Transverse colon (tissue), 4 donors: ENCODE data around the gene SRPK2. TPM values are rescaled to one million over a fixed set of nuclear protein-coding genes. Genes with fewer than 3 reads are reported as not detected.

Experiments
- DNase-seq: peaks from one replicate; pipeline ENCODE4 v3.0.0-alpha.2; 2019
- H3K27ac ChIP-seq, 4 donors: fragments of 200-600 bp; sonication (generic); 2 replicates each; pipeline ENCODE4 v1.5.1; 2016 to 2018; ENCODE audit warnings: inconsistent platforms in 4 of 4
- H3K27me3 ChIP-seq: fragments of 200-600 bp; sonication (generic); 2 replicates; pipeline ENCODE4 v1.5.1; 2017; ENCODE audit warnings: inconsistent platforms
- H3K36me3 ChIP-seq, 4 donors: fragments of 200-600 bp; sonication (generic); 2 replicates each; pipeline ENCODE4 v1.5.1; 2017 to 2019; ENCODE audit warnings: inconsistent platforms in 4 of 4
- H3K4me1 ChIP-seq, 4 donors: fragments of 200-600 bp; sonication (generic); 2 replicates each; pipeline ENCODE4 v1.5.1; 2017 to 2020; ENCODE audit warnings: inconsistent platforms in 4 of 4
- H3K4me3 ChIP-seq, 4 donors: fragments of 200-600 bp; sonication (generic); 1 replicate in 1 of 4; 2 replicates in 3 of 4; pipeline versions ENCODE4 v1.5.1 to v1.6.1; 2017 to 2019; ENCODE audit warnings: inconsistent platforms in 4 of 4
- H3K9me3 ChIP-seq, 2 donors: fragments of 200-600 bp; sonication (generic); 2 replicates each; pipeline ENCODE4 v1.5.1; 2017 to 2019; ENCODE audit warnings: inconsistent platforms in 2 of 2
- EP300 ChIP-seq: sonication (generic); formaldehyde crosslinking; IDR thresholded peaks from one replicate; pipeline ENCODE4 v1.6.1; 2017; ENCODE audit warnings: antibody characterized with exemption, low read depth
- POLR2A ChIP-seq: fragments of 450-650 bp; IDR thresholded peaks from one replicate; pipeline ENCODE4 v1.6.1; 2016; ENCODE audit warnings: antibody characterized with exemption, mild to moderate bottlenecking, moderate library complexity
- POLR2AphosphoS5 ChIP-seq, 3 donors: sonication (generic); formaldehyde crosslinking; IDR thresholded peaks; one replicate each; pipeline ENCODE4 v1.6.1; 2016; ENCODE audit warnings: antibody characterized with exemption in 3 of 3
- WGBS, 2 donors: methylation state at CpG; one replicate each; pipeline ENCODE4 v1.1.5; 2018; ENCODE audit warnings: low coverage in 1 of 2; 5-methylcytosine and 5-hydroxymethylcytosine counted together
- in situ Hi-C, 4 donors: fragments of 200-750 bp; cut with MboI; loops; one replicate each; pipeline versions ENCODE4 v1.15.0 to v1.15.1; 2017; ENCODE audit warnings: low sequenced_read_pairs in 3 of 4, low pct_ligation_motif_present in 1 of 4, low pct_unique_long_range_greater_than_20kb in 1 of 4
- intact Hi-C: fragments of 100-400 bp; cut with DNase I; formaldehyde crosslinking; loops from one replicate; pipeline ENCODE4 v1.15.1; 2023; ENCODE audit warnings: low total_unique reads
- total RNA-seq, 4 donors: library from RNA; depleted of rRNA; stranded (reverse); fragments of >200 nt; gene quantifications; one replicate each; pipeline ENCODE4 v1.1.0, GENCODE V29; 2016
- TF ChIP-seq, protein P1 (sequence below), 5 experiments: fragments of 200-600 bp in 3 of 5; fragments of 450-650 bp in 2 of 5; sonication (generic) in 3 of 5; IDR thresholded peaks; 1 replicate in 2 of 5; 2 replicates in 3 of 5; pipeline ENCODE4 v1.5.1; 2016 to 2017; ENCODE audit warnings: antibody characterized with exemption in 5 of 5, inconsistent platforms in 3 of 5, mild to moderate bottlenecking in 2 of 5, moderate library complexity in 1 of 5

Gene SRPK2
- total RNA-seq, 4 donors from 2014 or later: 18.3 to 93.1 (median 43.8) TPM

GRCh38 chr7:105136221-105136620 is 252.5 kb downstream of the SRPK2 start:
- peaks cover 0 to 11% (median 0%) of the 10 kb centered on the region in 4 donors for H3K36me3 ChIP-seq
- 83 to 88% methylated on average over 1 to 3 of the region's 3 CpGs for WGBS, 2 donors
- in situ Hi-C loops: no loop called here

DNA sequence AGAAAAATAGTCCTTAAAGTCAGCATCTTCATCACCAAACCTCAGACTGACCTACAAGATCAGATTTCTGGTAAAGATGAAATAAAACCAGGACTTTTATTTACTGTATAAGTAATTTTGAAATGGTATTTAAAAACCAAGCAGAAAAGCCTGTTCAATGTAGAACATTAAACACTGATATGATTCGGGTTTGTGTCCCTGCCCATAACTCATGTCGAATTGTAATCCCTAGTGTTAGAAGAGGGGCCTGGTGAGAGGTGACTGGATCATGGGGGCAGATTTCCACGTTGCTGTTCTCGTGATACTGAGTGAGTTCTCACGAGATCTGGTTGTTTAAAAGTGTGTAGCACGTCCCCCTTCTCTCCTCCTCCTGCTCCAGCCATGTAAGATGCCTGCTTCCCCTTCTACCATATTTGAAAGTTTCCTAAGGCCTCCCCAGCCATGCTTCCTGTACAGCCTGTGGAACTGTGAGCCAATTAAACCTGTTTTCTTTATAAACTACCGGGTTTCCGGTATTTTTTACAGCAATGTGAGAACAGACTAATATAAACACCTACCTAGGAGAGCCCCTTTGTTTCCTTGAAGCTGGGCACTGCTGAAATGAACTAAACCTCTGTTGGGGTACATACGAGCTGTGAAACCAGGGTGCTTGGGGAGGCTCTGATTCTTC is 254.6 kb downstream of the SRPK2 start:
- DNase-seq: no peak
- H3K27ac ChIP-seq: no peak overlapping the region
- no peak overlapping the region for H3K4me3 ChIP-seq
- intact Hi-C loops (loop anchor here (2.0 kb wide), 1 partner anchor 67 kb away; no protein-coding TSS in a partner anchor), in situ Hi-C loops (no loop called here)
- TF ChIP-seq, protein P1, sequence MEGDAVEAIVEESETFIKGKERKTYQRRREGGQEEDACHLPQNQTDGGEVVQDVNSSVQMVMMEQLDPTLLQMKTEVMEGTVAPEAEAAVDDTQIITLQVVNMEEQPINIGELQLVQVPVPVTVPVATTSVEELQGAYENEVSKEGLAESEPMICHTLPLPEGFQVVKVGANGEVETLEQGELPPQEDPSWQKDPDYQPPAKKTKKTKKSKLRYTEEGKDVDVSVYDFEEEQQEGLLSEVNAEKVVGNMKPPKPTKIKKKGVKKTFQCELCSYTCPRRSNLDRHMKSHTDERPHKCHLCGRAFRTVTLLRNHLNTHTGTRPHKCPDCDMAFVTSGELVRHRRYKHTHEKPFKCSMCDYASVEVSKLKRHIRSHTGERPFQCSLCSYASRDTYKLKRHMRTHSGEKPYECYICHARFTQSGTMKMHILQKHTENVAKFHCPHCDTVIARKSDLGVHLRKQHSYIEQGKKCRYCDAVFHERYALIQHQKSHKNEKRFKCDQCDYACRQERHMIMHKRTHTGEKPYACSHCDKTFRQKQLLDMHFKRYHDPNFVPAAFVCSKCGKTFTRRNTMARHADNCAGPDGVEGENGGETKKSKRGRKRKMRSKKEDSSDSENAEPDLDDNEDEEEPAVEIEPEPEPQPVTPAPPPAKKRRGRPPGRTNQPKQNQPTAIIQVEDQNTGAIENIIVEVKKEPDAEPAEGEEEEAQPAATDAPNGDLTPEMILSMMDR (IDR thresholded peaks at IDR 0.05): no peak
- TF ChIP-seq POLR2AphosphoS5 (IDR thresholded peaks at IDR 0.05) (no peak), EP300 (no peak), POLR2A (no peak)
- WGBS, 2 donors: 83 to 85% methylated on average over 1 to 9 of the region's 9 CpGs
- H3K9me3 ChIP-seq: no peaks in the 10 kb centered on the region
- H3K27me3 ChIP-seq: no peaks in the 10 kb centered on the region
- H3K4me1 ChIP-seq: no peaks in the 10 kb centered on the region
- H3K36me3 ChIP-seq: peaks cover 0 to 7% (median 0%) of the 10 kb centered on the region in 4 donors

More at GRCh38 chr7:105136221-105136620, 252.5 kb downstream of the SRPK2 start:
- Histone ChIP-seq H3K4me1 (no peaks in the 10 kb centered on the region), H3K27ac (no peak overlapping the region), H3K27me3 (no peaks in the 10 kb centered on the region), H3K9me3 (no peaks in the 10 kb centered on the region), H3K4me3 (no peak overlapping the region)
- no peak for DNase-seq
- TF ChIP-seq, protein P1 (IDR thresholded peaks at IDR 0.05): no peak
- TF ChIP-seq POLR2AphosphoS5 (IDR thresholded peaks at IDR 0.05) (no peak), EP300 (no peak), POLR2A (no peak)
- intact Hi-C loops: no loop called here

DNA sequence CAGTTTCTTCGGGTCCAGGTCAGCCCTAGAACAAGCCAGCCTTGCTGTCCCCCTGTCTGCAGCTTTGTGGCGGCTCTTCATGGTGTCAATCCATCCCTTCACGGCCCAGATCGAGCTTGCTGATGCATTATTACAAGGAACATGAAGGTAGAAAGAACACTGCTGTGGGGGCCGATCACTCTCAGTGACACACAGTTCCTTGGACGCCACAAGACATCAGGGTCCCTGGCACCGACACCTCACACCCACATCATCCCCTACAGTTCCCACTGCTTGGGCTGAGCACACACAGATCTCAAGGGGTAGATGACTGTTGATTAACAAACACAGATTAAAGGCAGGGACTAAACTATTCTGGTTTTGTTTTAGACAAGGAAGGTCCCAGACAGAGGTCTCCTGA is 255.4 kb downstream of the SRPK2 start:
- in situ Hi-C loops: no loop called here

DNA sequence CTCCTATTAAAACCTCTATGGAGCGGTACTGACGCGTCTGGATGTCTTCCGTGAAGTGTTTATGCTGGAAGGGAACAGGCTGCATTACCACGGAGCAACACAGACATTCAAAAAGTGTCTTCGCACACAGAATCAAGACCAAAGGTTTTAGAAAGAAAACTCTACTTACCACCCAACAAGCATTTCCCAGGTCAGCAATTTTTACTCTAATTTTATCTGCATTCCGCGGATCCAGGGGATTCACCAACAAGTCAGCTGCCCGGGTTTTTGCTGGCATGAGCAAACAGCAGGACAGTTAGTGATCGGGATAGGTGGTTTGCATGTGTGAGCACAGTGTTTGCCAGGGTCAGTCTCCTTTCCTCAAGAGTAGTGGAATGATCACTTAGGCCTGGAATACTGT is 255.9 kb downstream of the SRPK2 start:
- in situ Hi-C loops: no loop called here
- no peaks in the 10 kb centered on the region for H3K36me3 ChIP-seq

More for the DNA sequence above, 255.4 kb downstream of the SRPK2 start:
- TF ChIP-seq POLR2AphosphoS5 (IDR thresholded peaks at IDR 0.05) (no peak), EP300 (no peak), POLR2A (no peak)
- TF ChIP-seq, protein P1 (IDR thresholded peaks at IDR 0.05): no peak
- 90 to 99% methylated on average over 2 to 7 of the region's 7 CpGs for WGBS, 2 donors
- H3K9me3 ChIP-seq: no peaks in the 10 kb centered on the region
- H3K4me3 ChIP-seq: no peak overlapping the region
- no peak overlapping the region for H3K27ac ChIP-seq
- no peaks in the 10 kb centered on the region for H3K4me1 ChIP-seq
- no peaks in the 10 kb centered on the region for H3K36me3 ChIP-seq
- DNase-seq: no peak
- no peaks in the 10 kb centered on the region for H3K27me3 ChIP-seq
- intact Hi-C loops: no loop called here

More for the DNA sequence above, 255.9 kb downstream of the SRPK2 start:
- 88 to 96% methylated on average over 9 to 10 of the region's 10 CpGs for WGBS, 2 donors
- Histone ChIP-seq H3K27me3 (no peaks in the 10 kb centered on the region), H3K9me3 (no peaks in the 10 kb centered on the region), H3K4me3 (no peak overlapping the region), H3K4me1 (no peaks in the 10 kb centered on the region), H3K27ac (no peak overlapping the region)
- no peak for TF ChIP-seq EP300
- TF ChIP-seq, protein P1 (IDR thresholded peaks at IDR 0.05): no peak
- no peak for TF ChIP-seq POLR2A
- TF ChIP-seq POLR2AphosphoS5 (IDR thresholded peaks at IDR 0.05): no peak
- intact Hi-C loops: no loop called here
- no peak for DNase-seq
